GM18502 (cell line): Measurements from ENCODE around the gene CARNS1.

ENCODE experiments used
- ATAC-seq: cut with Tn5 transposase; IDR thresholded peaks from one replicate; pipeline ENCODE4 v1.9.1; 2021; ENCODE audit warnings: mild to moderate bottlenecking; ENCODE audit not compliant: unreplicated experiment, poor library complexity

Gene CARNS1

DNA sequence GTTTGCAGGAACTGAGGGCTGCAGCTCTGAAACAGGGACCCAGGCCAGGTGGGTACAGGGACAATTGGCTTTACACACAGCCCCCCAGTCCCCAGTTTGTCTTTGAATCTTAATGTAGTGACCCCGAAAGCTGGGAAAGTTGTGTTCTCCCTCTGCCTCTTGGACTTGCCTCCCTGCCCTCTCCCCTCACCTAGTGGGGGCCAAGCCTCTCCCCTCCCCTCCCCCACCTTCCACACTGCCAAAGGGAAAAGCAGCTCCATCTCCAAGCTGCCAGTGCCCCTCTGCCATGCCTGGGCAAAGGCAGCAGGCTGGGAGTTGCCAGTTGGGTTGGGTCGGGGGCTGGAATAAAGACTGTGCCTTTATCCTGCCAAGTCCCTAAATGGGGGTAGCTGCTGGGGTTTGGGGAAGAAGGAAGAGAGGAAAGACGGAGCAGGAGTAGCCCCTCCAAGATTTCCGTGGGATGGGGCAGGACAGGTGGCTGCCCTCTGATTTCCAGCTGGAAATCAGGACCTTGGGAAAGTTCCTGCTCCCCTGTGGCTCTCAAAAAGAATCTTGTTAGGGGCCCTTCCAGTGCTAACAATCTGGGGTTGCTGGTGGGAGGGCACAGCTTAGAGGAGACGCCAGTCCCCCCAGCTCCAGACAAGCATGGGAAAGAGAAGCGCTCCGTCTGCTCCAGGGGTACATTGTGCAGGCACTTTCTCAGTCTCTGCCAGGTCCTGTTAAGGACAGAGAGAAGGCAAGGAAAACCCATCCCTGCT is 39.2 kb upstream of the CARNS1 start:
- ATAC-seq: no peak

DNA sequence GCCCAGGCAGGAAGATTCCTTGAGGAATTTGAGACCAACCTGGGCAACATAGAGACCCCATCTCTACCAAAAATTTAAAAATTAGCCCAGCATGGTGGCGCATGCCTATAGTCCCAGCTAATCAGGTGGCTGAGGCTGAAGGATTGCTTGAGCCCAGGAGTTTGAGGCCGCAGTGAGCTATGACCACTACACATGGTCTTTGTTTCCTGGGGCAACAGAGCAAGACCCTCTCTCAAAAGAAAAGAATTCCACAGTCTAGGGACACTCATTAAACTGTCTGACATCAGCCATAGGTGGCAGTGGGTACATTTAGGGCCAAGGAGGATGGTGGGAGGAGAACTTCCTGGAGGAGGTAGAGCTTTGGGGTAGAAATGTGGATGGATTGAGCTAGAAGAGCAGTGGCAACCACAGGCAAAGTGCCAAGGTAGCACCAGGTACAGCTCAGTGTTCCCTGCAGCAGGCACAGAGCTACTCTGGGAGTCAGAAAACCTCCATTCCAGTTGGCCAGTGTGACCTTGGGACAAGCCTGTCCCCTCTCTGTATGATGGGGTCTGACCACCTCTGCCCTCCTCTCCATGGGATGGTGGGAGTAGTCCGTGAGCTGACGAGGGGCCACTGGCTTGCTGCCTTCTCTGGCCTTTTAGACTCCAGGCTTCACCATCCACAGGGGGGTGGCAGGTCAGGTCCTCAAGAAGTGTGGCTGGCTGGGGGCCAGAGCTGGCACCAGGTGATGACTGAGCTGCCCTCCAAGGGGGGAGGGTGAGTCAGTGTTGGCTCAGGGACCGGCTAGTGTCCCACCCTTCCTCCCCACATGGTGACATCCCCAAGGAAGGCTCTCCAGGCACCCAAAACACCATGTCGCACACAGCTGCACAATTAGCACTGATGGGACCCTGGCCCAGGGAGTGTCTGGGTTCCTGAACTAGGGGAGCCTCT is 38.3 kb upstream of the CARNS1 start:
- no peak for ATAC-seq

DNA sequence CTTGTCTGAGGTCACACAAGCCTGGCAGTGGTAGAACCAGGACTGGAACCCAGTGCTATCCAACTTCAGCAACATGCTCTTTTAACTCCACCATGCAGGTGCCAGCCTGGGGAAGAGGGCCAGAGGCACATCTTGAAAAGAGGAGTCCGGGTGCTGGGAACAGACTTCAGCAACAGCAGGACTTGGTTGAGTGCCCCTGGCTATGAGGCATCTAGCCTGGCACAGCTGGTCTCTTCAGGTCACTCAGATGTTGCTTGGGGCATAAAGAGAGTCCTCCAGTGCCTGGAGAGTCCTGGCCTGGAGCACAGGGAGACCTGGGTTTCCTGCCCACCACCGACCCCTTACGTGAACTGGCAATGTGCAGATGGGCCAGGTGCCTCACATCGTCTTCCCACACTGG is 36.9 kb upstream of the CARNS1 start:
- no peak for ATAC-seq

DNA sequence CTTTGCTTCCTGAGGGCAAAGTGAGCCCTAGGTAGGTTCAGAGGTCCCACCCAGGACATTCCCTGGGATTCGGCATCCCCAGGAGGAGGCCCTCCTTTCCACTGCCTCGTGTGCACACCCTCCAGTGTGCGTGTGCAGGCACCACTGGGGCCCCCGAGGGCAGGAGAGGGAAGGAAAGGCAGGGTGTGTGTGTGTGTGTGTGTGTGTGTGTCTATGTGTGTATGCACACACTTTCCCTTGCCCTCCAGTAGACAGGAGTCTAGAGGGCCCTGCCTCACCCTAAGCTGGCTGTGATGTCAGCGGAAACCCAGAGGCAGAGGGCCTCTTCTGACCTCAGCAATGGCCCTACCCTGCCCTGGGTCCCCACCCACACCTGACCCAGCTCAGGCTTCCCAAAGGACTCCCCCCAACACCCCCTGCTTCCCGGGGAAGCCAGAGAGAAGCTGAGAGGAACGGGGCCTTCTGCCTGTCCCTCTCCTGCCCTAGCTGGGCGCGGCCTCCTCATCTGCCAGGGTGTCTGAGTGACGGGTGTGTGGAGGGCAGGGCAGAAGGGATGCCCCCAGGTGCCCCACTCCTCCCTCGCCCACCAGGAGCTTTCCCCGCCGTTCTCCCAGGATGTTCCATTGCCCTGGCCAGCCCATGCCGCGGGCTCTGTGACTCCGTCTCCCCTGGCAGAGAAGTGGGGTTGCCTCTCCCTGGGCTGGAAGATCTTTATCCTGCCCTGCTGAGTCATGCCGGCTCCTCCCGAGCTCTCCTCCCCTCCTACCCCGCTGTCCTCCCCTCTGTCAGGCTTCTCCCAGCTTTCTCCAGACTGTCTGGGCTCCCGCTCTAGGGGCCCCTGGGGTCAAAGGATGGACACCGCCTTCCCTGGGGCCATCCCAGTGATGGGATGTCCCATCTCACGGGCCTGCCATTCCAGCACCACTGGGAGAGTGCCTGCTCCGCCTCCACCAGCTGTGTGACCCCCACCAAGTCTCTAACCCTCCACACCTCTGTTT is 36.1 kb upstream of the CARNS1 start:
- ATAC-seq: no peak

DNA sequence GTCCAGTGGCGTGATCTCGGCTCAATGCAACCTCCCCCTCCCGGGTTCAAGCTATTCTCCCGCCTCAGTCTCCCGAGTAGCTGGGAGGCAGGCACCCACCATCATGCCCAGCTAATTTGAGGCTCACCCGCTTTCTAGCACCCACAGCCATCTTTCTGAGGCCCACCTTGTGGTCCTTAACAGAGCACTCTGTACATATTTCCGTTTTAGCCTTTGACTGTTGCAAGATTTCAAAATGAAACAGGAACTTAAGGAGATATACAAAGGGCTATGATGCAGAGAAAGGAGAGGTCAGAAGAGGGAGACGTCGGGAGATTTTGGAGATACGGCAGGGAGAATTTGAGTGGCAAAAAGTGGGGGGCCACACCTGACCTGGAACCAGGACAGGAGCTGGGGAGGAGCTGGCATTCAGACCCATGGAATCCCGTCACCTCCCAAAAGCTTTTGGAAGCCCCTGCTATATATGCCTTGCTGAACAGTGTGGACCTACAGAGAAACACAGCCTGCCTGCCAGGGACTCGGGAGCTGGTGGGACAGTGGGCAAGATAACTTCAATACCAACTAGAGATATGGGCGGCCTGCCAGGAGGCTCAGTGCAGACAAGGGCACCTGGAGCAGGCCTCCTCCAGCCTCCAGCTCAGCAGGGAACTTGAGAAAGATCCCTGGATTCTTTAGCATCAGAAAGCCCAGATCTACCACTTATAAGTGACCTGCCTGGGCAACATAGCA is 34.1 kb upstream of the CARNS1 start:
- ATAC-seq: no peak

DNA sequence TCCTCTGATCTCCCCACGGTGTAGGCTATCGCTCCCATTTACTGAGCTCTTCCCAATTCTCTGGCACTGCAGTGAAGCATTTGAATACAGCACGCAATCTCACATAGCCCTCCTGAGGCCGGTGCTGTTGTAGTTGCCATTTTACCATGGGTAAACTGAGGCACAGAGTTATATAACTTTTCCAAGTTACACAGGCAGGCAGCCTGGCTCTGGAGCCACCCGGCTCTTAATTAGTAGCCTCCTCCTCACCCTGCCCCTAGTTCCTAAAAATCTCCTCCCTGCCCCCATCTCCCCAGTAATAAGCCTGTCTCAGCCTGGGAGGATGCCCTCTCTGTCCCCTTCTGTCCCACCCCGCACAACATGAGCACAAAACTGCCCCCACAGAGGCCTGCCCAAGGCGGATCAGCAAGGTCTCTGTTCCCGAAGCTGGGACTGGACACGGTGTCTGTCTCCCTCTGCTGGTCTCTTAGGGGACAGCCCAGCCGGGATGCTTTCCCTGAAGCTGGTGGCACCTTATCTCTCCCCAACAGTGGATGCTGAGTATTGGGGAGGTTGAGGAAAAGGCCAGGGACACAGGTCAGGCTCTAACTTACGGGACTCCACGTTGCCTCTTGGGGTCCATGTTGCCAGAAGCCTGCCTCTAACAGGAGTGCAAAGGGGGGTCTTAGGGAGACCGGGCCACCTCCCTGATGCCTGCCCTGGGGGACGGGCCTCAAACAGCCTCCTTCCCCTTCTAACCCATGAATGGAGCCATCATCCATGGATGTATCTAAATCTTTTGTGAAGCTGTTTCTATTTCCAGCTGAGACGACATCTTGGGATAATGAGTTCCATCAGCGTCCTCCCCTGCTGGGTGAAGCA is 33.0 kb upstream of the CARNS1 start:
- no peak for ATAC-seq

DNA sequence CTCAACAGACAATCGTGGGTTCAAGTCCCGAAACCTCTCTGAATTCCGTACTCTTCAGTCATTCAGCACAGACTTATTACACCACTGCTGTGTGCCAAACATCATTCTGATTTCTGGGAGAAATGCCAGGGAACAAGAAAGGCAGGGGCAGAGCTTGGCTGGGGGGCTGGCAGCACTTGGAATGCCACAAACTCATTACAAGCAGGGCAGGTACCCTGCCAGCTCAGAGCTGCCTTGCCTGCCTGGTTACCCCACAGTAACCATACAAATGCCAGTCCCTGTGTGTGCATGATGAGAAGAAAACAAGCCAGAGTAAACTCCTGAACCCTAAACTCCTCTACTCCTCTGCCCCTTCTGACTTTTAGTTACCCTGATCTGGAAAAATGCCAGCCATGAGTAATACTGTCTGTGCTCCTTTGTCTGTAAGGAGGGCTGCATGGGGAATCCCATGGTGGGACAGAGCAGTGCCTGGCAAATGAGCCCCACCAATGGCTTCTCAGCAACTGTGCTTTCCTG is 30.6 kb upstream of the CARNS1 start:
- ATAC-seq: no peak

DNA sequence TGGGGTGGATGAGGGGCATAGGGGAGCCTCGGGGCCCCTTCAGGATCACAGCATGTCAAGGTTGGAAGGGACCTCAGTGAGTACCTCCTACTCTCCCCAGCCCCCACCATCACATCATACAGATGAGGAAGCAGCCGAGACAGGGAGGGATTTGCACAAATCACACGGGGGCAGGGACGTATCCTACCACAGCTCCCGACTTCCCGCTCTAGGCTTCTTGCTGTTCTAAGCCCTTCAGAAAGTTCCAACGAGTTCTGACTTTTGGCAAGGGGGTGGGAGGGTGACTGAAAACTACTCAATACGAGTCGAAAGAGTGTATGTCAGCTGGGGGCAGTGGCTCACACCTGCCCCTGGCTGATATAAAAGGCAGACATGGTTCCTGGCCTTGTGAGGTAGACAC is 28.4 kb upstream of the CARNS1 start:
- no peak for ATAC-seq

DNA sequence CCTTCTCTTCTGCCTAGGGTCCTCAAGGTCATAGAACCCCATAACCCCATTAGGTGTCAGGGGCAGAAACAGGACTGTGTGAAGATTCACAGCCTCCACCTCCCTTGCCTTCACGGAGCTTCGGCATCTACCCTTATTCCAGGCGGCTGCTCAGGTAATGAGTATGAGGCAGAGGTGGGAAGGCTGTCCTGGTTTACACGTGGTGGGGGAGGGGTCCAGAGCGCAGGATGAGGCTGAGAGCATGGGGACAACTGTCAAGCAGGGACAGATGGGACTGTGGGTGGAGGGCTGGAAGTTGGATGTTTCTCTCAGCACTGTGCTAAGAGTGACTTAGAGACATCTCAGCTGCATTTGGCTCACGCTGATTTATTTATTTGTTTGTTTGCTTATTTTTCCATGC is 28.0 kb upstream of the CARNS1 start:
- ATAC-seq: no peak

DNA sequence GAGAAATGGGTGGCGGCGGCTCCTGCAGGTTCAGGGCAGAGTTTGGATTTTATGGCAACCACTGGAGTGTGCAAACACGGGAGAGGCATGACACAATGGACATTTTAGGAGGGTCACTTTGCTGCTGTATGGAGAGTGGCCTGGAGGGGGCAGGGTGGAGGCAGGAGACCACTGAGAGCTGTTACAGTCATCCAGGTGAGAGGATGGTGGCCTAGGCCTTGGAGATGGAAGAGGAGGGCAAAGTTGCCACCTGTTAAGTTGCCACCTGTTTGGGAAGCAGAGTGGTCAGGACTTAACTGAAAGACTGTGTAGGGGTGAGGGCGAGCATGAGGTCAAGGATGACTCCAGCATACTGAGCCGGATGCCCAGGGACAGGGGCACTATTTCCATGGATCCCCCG is 26.0 kb upstream of the CARNS1 start:
- ATAC-seq: no peak

DNA sequence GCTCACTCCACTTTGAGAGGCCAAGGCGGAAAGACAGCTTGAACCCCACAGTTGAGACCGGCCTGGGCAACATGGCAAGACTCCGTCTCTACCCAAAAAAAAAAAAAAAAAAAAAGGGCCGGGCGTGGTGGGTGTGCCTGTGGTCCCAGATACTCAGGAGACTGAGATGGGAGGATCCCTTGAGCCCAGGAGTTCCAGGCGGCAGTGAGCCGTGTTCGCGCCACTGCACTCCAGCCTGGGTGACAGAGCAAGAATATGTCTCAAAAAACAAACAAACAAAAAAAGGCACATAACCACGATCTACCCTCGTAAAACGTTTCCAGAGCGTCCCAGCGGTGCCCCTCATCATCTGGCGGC is 24.6 kb upstream of the CARNS1 start:
- ATAC-seq: no peak

DNA sequence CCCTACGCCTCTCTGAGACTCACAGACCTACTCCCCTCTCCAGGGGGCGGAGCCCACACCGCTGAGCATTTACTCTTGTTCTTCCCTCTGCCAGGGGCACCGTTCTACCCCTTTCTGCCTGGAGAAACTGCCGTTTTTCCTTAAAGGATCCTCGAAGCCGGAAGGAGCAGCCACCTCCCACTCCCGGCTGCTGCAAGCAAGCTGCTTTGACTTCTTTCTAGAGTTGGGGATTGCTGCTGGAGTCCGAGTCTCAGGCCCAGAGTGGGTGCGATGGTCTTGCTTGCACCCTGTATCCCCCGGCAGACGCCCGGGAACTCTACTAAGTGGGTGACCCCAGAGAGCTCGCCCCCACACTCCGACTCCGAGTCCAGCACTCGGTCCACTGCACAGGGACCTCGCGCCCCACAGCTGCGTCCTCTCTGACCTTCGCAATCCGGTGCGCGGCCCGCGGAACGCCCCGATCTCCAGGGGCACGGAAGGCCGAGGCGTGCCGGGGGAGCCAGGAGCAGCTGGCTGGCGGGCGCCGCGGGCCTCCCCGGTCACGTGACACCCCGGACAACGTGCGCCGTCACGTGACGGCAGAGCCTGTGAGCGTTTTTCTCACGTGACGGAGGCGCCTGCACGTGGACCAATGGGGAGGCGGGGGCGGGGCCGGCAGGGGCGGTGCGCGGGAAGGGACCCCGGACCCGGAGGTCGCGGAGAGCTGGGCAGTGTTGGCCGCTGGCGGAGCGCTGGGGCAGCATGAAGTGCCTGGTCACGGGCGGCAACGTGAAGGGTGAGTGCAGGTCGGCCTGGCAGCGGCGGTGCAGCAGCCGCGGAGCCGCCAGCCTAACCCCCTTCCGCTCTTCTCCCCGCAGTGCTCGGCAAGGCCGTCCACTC is 23.9 kb upstream of the CARNS1 start, which contains the start of gene RAD9A:
TSS of gene RAD9A (plus strand) at position 683 of the 879 bp plus-strand sequence. CDS start at position 742, 59 bp downstream.
- ATAC-seq: peak; percentile 67

DNA sequence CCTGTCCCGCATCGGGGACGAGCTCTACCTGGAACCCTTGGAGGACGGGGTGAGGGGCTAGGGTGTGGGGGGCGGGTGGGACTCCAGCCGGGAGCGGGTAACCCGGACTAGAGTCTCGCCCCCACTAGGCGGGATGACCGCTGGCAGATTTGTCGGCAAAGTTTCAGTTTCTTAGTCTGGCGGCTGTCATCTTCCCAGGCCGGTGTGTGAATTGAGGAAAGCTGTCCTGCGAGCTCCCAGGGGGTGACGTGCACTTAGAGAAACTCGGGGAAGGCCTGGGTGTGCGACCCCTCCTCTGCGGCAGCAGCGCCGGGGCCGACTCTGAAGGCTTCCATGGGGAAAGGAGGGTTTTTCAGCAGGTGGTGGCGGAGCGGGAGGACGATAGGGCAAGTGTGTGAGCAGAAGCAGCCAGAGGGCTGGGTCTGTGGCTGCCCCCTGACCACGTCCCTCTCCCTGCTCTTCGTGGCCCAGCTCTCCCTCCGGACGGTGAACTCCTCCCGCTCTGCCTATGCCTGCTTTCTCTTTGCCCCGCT is 23.2 kb upstream of the CARNS1 start:
- ATAC-seq: no peak

DNA sequence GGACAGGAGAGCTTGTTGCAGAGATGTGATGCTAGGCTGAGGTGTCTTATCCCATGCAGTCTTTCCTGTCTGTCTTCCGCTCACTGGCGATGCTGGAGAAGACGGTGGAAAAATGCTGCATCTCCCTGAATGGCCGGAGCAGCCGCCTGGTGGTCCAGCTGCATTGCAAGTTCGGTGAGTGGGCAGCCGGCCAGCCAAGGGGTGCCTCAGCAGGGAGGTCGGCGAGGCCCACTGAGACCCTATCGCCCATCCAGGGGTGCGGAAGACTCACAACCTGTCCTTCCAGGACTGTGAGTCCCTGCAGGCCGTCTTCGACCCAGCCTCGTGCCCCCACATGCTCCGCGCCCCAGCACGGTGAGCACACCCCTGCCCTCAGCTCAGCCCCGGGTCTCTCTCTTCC is 22.0 kb upstream of the CARNS1 start:
- no peak for ATAC-seq

DNA sequence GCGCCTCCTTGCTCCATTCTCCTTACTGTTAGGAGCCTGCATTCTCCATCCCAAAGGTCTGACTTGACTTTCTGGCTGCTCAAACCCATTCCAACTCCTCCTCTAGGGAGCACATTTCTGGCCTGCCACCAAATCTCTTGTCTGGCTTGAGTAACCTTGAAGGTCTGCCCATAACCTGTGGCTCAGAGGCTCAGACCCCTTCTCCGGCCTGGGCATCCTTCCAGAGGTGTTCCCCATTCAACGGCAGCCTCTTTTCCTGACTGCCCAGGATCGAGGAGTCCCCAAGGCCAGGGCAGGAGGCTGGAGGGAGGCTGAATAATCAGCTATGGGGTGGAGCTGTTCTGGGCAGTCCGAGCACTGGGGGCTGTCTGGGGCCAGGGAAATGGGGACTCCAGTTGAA is 21.5 kb upstream of the CARNS1 start:
- ATAC-seq: no peak

DNA sequence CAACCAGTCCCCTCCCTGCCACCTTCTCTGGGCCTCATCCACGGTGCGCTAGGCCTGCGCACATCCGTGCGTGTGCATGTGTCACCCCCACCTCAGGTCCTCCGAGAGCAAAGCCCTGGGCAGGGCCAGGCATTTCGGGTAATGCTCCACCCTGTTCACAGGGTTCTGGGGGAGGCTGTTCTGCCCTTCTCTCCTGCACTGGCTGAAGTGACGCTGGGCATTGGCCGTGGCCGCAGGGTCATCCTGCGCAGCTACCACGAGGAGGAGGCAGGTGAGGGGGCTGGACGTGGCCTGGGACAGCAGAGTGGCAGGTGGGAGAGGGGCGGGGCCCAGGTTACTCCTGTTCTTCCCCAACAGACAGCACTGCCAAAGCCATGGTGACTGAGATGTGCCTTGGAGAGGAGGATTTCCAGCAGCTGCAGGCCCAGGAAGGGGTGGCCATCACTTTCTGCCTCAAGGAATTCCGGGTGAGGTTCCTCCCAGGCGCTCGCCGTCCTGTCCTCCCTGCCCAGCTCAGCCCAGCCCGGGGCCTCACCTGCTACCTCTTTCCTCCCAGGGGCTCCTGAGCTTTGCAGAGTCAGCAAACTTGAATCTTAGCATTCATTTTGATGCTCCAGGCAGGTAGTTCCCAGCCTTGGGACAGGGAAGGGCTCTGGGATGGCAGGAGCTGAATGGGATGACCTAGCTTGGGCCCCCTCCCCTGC is 19.8 kb upstream of the CARNS1 start:
- ATAC-seq: no peak

DNA sequence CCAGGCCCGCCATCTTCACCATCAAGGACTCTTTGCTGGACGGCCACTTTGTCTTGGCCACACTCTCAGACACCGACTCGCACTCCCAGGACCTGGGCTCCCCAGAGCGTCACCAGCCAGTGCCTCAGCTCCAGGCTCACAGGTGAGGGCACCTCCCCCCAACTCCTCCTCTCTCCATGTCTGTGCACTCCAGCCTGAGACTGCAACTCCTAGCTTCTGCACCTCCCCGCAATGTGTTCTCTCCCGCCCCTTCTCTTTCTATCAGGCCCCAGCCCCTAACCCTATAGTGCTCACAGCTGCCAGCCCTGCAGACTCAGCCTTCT is 19.3 kb upstream of the CARNS1 start:
- ATAC-seq: no peak
